ENCODE data around the gene KRTAP13-3. TPM values are rescaled to one million over a fixed set of nuclear protein-coding genes. Genes with fewer than 3 reads are reported as not detected.

The KRTAP13-3 gene
- total and polyA plus RNA-seq, 8 donors = not detected

DNA sequence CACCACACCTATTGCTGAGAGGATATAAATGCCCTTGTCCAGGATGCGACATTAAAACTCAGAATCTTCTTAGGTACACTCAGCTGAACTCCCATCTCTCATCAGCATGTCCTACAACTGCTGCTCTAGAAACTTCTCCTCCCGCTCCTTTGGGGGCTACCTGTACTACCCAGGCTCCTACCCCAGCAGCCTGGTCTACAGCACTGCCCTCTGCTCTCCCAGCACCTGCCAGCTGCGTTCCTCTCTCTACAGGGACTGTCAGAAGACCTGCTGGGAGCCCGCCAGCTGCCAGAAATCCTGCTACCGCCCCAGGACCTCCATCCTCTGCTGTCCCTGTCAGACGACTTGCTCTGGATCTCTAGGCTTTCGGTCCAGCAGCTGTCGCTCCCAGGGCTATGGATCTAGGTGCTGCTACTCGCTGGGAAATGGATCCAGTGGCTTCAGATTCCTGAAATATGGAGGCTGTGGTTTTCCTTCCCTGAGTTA lies 4.5 kb upstream of the KRTAP13-3 start, which contains the start of gene KRTAP13-4:
Gene KRTAP13-4, plus strand, starts transcription at position 51 of the 486 bp plus-strand sequence. Its CDS starts 56 bp downstream, at position 107.
- Histone ChIP-seq H3K4me3 (no peak within 1 kb of the TSS), H3K4me1 (no peaks in the 10 kb centered on the region), H3K36me3 (no peaks in the 10 kb centered on the region), H3K27me3 (no peaks in the 10 kb centered on the region), H3K9me3 (no peaks in the 10 kb centered on the region), H3K27ac (no peak within 1 kb of the TSS)
- TF ChIP-seq, protein P1, sequence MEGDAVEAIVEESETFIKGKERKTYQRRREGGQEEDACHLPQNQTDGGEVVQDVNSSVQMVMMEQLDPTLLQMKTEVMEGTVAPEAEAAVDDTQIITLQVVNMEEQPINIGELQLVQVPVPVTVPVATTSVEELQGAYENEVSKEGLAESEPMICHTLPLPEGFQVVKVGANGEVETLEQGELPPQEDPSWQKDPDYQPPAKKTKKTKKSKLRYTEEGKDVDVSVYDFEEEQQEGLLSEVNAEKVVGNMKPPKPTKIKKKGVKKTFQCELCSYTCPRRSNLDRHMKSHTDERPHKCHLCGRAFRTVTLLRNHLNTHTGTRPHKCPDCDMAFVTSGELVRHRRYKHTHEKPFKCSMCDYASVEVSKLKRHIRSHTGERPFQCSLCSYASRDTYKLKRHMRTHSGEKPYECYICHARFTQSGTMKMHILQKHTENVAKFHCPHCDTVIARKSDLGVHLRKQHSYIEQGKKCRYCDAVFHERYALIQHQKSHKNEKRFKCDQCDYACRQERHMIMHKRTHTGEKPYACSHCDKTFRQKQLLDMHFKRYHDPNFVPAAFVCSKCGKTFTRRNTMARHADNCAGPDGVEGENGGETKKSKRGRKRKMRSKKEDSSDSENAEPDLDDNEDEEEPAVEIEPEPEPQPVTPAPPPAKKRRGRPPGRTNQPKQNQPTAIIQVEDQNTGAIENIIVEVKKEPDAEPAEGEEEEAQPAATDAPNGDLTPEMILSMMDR (IDR thresholded peaks at IDR 0.05) = no peak
- 59 to 75% methylated on average over 9 of the region's 9 CpGs for WGBS, 2 donors
- DNase-seq (peak in 1 of 6 donors; percentile 25), FAIRE-seq (no peak), ATAC-seq (no peak)
- intact Hi-C loops (cut with DNase I) = no loop called here

DNA sequence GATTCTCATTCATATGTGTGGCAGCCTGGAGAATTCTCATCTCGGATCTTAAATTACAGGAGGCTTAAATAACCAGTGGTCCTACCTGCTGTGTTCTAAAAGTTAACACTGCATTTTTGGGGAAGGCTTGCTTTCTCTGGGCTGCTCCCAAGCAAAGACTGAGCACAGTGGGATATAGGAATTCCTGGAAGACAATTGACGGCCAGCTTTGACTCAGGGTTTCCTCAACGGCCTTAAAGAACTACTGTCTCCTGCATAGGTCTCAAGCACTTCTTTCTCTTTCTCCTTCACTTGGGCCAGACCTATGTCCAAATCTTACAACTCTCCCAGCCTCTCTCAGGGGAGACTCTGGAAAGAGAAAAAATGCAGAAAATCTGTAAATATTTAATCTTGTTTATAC lies 1.0 kb upstream of the KRTAP13-3 start:
- 44 to 45% methylated on average over 3 of the region's 3 CpGs for WGBS, 2 donors
- no peaks in the 10 kb centered on the region for H3K4me1 ChIP-seq
- H3K9me3 ChIP-seq = no peaks in the 10 kb centered on the region
- H3K36me3 ChIP-seq = no peaks in the 10 kb centered on the region
- DNase-seq (no peak), ATAC-seq (no peak), FAIRE-seq (no peak)
- TF ChIP-seq, protein P1 (IDR thresholded peaks at IDR 0.05) = no peak
- H3K27ac ChIP-seq = no peak overlapping the region
- H3K27me3 ChIP-seq = no peaks in the 10 kb centered on the region
- no peak overlapping the region for H3K4me3 ChIP-seq
- intact Hi-C loops (cut with DNase I) = no loop called here

DNA sequence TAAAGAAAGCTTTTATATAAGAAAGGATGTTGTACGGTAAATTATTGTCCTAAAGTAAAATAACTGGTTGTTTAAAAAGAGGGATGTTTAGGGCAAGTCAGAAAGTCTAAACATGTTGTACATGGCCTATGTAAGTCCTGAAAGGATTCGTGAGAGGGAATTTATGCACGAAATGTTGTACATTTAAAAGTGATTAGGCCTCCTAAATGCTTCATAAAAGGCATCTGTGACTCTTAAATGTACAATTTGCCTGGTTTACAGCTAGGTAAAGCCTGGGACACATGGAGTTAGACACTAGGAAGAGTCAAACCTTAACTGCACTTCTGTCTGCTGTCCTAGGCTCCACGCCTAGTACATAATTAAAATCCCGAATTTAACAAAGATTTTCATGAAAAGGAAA lies 9.7 kb downstream of the KRTAP13-3 start:
- Histone ChIP-seq H3K27me3 (peaks cover 0 to 5% (median 0%) of the 10 kb centered on the region in 4 donors), H3K4me3 (no peak overlapping the region), H3K27ac (no peak overlapping the region), H3K9me3 (no peaks in the 10 kb centered on the region), H3K4me1 (no peaks in the 10 kb centered on the region), H3K36me3 (no peaks in the 10 kb centered on the region)
- intact Hi-C loops (cut with DNase I) = no loop called here
- WGBS, 2 donors = 62 to 70% methylated on average over 5 of the region's 5 CpGs
- no peak for DNase-seq
- TF ChIP-seq, protein P1 (IDR thresholded peaks at IDR 0.05) = no peak
- no peak for FAIRE-seq
- no peak for ATAC-seq

DNA sequence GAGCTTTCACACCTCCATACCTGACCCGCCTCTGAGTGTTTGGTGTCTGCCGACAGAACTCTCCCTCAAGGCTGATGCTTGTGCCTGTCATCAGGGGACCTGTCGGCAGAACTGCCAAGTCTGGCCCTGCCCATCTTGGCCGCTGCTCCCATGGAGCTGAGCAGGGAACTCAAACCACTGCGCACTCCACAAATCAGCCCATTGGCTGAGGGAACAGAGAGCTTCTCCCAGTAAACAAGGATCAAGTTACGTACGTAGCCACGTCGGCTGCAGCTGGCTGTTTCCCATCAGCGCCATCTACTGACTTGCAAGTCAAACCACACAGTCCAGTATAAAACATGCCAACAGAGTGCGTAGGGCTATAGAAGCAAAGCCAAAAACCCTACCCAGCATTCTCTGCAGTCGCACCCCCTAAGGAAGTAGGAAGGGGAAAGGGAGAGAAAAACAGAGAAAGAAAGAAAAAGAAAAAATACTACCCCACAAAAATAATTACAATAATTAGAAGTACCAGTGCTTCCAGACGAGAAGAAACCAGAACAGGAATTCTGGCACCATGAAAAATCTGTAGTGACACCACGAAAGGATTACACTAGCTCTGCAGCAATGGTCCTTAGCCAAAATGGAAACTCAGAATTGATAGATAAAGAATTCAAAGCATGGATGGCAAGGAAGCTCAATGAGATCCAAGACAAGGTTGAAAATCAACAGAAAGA lies 16.8 kb downstream of the KRTAP13-3 start:
- Histone ChIP-seq H3K27ac (no peak overlapping the region), H3K4me3 (peak overlapping the region in 1 of 4 donors; percentile 5), H3K36me3 (no peaks in the 10 kb centered on the region), H3K9me3 (no peaks in the 10 kb centered on the region), H3K4me1 (no peaks in the 10 kb centered on the region), H3K27me3 (peaks cover 0 to 5% (median 2%) of the 10 kb centered on the region in 4 donors)
- FAIRE-seq (no peak), DNase-seq (peak; percentile 71 to 90 (median 82)), ATAC-seq (peak; percentile 96 to 100 (median 98))
- WGBS, 2 donors = 14 to 16% methylated on average over 14 of the region's 14 CpGs
- TF ChIP-seq, protein P1 (IDR thresholded peaks at IDR 0.05) = peak in 2 of 4 donors; percentile 17 to 24
- intact Hi-C loops (cut with DNase I) = no loop called here

DNA sequence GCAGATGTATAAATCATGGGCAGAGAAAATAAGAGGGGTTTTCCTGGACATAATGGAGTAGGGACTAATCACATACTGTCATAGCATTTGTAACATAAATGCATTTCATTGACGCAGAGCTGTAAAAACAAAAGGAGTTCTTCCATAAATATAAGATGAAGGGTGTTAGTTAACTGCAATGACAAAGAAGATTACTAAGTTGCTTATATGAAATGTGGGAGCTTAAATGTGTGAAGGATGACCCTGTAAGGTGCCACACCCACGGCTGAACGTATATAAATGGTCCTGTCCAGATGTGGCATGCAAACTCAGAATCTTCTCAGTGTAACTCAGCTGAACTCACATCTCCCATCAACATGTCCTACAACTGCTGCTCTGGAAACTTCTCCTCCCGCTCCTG lies 30.0 kb downstream of the KRTAP13-3 start, which contains the start of gene KRTAP13-1:
Gene KRTAP13-1, plus strand, starts transcription at position 301 of the 400 bp plus-strand sequence. Its CDS starts 56 bp downstream, at position 357.
- no peaks in the 10 kb centered on the region for H3K27me3 ChIP-seq
- 62 to 63% methylated on average over 4 of the region's 4 CpGs for WGBS, 2 donors
- no peak within 1 kb of the TSS for H3K27ac ChIP-seq
- no peak for ATAC-seq
- no peak for FAIRE-seq
- no peaks in the 10 kb centered on the region for H3K4me1 ChIP-seq
- TF ChIP-seq, protein P1 (IDR thresholded peaks at IDR 0.05) = no peak
- DNase-seq = no peak
- intact Hi-C loops (cut with DNase I) = no loop called here
- H3K4me3 ChIP-seq = no peak within 1 kb of the TSS
- H3K36me3 ChIP-seq = no peaks in the 10 kb centered on the region
- no peaks in the 10 kb centered on the region for H3K9me3 ChIP-seq

All from pancreas (tissue), 10 donors.